ENCODE measurements around the gene MICB.
"Not testable (repeated sequence)": the region's sequence is repeated elsewhere in the genome, so short reads cannot be mapped to it uniquely, and the experiment has no call there.

MICB gene

DNA sequence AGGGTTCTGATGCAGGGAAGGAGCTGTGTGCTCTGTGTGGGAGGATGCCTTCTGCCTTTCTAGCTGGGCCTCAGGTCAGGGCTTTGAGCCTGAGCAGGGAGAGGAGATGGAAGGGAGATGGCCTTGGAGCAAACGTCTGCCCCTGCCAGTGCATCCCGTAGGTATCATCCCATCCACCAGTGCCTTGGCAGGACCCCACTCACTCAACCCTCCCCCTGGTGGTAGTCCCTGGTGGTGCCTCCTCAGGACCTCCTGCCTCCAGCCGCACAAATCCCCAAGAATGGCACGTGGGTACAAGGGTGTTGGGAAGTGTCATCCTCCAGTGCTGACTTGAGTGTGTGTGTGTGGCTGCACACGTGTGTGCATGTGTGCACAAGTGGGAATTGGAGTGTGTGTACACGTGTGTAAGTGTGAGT lies 23.1 kb upstream of the MICB start:
- no peak for DNase-seq (ENCODE audit: low read depth in 2 of 2)

DNA sequence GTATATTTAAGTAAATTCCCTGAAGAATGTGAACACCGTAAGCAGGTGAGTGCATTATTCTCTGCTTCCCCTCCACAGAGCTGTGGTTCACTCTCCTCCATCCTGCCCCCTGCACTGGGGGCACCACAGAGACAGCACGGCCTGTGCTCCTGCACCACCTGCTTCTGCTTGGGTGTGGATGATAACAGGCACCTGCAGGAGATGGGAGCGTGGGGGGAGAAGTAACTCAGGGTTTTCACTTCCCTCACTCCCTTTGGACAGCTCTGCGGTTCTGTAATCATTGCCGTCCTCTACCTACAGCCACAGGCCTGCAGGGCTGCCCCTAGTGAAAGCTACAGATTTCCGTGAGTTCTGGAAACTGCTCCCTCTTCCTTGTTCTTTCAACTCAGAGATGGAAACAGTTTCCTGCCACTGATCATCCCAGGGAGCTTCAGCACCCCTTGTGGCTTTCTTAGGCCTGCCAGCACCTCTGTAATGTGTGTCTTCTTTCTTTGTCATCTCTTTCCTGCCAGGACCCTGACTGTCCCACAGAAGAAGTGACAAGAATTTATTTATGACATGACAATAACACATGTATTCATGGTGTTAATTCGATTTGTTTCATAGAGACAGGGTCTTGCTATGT lies 21.3 kb upstream of the MICB start:
- no peak for DNase-seq (ENCODE audit: low read depth in 2 of 2)

DNA sequence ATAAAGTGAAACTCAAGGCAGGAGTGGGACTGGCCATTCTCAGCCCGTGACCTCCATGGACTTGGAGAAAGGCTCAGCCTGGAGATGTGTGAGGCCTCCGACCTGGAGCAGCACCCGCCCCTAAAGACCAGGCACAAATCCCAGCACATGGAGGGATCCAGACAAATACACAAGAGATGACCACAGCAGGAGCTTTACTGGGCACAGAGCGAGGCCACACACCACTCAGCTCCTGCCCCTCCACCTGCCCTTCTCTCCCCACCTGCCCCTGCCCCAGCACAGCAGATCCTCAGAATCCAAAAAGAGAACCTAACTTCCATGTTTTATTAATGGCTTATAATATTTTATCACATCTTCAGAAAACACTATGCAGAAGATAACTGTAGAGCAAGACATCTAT lies 20.4 kb upstream of the MICB start:
- DNase-seq (ENCODE audit: low read depth in 2 of 2), result no peak

DNA sequence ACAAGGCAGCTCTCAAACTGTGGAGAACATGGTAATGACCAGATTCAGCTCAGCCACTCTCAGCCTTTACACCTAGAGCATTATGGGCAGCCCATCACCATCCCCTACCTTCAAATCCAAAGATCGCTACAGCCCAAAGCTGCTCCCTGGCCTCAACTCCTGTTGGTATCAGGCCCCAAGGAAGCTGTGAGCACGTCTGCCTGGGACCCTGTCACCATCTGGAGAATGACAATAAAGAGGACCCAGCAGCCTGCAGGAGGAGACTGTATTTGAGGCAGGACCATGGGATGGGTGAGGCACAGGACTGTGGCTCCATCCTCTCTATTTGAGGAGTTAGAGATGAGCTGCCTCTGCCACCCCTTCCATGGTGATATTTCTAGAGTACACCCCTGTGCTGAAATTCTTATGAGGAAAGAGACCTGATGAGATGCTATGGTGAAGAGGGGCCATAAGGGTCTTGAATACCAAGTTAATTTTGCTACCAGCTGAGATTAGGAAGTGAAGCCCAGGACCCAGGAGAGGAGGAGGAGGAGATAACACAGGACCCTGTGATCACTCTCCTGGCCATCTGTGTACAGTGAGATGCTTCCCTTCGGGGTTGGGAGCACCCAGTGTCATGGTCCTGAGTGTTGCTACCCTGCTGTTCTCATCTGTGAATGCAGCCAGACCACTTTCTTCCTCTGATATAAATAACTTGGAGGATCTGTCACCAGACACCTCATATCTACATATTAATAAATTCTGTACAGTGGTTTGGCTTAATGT lies 19.6 kb upstream of the MICB start:
- DNase-seq (ENCODE audit: low read depth in 2 of 2), result no peak

DNA sequence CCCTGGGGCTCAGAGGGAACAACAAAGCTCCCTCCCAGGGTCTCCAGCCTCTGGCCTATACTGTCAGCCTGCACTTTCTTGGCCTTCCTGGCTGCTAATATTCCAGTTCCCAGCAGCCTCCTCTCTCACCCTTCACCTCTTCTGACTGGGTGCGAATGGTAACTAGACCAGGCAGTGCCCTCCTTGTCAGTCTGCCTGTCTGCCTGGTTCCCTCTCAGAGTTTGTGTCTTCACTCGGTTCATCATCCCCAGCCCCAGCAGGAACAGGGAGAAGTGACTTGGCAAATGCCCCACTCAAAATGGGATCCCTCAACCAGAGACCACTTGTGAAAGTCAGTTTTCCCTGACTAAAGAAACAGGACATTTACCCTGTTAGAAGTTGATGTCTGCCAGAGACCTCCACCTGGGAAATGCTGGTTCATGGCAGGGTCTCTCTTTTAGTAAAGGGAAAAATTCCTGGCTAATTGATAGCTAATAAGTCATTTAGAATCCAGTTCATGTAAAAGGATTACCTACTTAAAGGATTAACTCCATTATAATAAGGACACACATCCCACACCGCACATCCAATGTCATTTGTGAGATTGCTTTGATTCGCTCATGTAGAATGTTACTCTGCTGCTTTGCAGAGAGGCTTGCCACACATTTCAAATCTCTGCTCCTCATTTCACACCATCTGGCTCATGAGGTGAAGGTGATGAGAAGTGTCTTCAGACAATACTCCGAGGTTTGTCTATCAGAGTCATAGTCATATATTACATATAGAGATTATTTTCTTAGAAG lies 18.6 kb upstream of the MICB start:
- no peak for DNase-seq (ENCODE audit: low read depth in 2 of 2)

DNA sequence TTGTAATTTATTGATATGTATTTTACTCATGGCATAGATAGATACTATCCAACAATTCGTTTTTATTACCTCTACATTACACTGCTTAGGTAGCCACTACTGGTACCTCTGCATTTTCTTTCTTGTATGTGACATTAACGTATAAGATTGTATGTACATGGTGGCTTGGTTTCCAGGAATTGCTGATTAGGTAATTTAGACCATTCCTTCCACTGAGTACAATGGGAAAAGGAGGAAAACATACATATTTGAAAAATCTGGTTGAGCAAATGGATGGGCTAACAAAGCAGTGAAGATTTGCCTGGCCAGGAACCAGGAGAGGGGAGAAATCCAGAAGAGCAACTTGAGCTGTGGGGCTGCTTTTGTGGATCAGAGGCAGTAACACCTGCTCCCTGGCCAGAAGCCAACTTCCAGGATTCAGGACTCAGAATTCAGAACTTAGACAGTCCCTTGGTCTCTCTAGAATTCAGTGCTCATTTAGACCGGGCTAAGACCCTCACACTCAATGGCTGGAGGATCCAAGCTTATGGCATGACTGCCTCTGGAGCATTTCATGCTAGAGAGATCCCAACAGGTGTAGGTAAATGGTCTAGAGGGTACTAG lies 17.9 kb upstream of the MICB start:
- DNase-seq (ENCODE audit: low read depth in 2 of 2), result no peak

DNA sequence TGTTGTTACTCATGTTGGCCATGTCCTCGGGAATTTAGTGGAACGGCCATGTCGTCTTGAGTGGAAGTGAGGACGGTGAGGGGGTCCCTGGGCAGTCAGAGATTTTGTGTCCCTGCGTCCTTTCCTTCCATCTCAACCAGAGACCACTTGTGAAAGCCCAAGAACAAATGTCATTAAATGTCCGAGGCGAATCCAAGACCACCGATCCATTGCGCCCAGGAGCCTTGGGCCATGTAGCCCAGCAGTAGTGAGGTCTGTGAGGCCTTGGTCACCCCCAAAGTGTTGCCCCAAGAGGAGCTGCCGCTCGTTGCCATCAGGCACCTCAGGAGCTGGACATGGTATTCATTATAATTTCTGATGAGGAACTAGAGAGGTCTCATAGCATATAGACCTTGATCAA lies 17.4 kb upstream of the MICB start:
- no peak for DNase-seq (ENCODE audit: low read depth in 2 of 2)

DNA sequence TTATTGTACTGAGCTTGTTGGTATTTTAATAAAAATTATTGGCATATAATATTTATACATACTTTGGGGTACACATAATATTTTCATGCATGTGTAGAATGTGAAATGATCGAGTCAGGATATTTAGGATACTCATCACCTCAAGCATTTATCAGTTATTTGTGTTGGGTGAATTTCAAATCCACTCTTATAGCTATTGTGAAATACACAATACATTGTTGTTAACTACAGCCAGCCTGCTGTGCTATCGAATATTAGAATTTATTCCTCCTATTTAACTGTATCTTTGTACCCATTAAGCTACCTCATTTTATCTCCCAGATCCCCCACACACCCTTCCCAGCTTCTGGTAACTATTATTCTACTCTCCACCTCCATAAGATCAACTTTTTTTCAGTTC lies 14.6 kb upstream of the MICB start:
- no peak for DNase-seq (ENCODE audit: low read depth in 2 of 2)

DNA sequence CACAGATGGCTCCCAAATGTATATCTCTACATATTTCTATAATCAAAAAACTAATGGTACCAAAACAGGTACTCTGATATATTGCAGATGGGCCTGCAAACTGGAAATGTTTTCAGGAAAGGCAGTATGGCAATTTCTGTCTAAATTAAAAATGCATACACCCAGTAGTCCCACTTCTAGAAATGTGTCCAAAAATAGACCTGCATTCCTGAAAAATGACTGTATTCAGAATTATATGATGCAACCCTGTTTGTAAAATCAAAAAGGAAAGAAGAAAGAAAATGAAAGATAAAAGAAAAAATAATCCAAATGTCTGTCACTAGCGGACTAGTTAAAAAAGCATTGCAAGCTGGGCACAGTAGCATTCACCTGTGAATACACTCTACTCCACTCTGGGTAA lies 12.9 kb upstream of the MICB start:
- no peak for DNase-seq (ENCODE audit: low read depth in 2 of 2)

DNA sequence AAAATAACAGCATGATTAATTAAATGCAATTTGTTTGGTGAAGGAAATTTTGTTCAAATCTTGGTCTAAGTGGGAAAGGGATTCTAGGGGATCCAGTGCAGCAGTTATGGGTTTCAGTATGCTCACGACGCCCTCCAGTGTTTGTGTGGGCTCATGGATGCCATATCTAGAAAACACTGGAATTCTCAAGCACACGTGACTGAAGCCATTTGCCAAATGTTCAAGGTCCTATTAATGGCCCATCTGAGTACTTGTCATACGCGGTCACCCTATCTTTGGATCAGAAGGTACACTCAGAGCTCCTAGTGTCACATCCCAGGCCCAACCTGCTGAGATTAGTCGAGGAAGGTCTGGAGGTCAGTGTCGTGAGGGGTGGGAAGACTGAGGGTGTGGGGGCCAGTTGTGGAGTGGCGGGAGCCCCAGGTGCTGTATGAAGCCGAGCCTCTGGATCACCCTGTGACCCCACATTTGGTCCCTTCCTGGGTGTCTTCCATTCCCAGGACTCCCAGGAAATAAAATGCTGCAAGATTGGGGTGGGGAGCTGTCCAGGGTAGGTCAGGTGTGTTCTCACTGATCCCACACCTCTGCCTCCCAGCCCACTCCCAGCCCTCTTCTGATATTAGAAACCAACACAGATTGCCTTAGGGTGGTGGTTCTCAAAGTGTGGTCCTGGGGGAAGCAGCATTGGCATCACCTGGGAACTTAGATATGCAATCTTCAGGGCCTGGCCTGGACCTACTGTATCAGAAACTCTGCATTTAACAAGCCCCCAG lies 11.7 kb upstream of the MICB start:
- not testable (repeated sequence) for DNase-seq (ENCODE audit: low read depth in 2 of 2)

DNA sequence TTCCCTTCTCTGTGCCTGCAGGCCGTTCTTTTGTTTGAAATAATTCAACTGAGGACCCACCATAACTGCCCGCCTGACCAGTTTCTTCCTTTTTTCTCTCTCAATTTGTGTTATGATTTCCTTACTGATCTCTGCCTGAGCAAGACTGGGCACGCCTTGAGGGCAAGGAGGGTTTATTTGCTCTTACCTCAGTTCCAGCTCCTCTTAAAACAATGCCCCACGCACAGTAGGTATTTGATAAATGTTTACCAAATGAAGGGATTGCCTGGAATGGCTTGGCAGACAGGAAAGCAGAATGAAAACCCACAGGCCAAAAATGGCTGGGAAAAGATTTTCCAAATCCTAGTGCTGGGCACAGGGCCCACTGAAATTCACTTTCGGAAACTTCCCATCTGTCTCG lies 10.3 kb upstream of the MICB start:
- not testable (repeated sequence) for DNase-seq (ENCODE audit: low read depth in 2 of 2)

DNA sequence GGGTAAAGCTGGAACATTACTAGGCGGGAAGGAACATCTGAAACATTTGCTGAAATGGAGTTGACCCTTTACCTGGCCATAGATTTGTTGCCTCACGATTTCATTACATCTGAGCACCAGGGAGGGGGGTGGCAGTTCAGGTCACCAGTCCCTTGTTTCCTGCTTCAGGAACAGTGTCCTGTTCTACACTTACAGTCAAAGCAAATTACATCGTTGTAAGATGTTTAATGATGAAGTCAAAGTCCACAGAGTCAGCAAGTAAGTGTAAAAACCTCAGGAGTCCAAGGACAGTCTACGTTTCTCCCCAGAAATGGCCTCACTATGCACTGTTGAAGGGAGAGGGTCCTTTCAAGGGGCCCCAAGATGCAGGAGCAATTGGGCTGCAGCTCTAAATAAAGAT lies 8.9 kb upstream of the MICB start:
- no peak for DNase-seq (ENCODE audit: low read depth in 2 of 2)

DNA sequence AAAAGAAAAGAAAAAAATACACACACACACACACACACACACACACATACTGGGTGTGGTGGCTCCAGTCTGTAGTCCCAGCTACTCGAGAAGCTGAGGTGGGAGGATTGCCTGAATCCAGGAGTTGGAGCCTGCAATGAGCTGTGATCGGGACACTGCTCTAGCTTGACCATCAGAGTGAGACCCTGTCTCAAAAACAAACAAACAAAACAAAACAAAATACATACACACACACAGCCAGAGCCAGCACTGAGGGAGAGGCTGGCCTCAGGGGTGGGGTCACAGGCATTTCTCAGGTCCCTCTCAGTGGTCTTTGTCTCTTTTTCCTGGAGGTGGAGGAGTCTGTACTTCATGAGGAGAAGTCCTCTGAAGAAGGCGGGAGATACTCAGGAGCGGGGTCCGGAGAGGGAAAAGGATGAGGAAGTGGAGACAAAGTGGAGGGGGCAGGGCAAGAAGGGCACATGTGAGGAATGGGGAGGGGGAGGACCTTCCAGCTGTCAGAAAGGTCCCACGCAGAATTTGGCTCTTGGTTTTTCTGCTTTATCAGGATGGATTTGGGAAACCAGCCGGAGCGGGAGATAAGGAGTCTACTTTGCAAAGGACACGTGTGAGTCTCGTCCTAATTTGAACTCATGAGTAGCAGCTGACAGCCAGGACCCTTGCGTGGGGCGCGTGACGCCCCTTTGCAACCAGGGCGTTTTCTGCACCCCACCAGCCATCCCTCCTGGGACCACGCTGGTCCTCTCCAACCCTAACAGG lies 7.7 kb upstream of the MICB start:
- DNase-seq (ENCODE audit: low read depth in 2 of 2), result no peak

DNA sequence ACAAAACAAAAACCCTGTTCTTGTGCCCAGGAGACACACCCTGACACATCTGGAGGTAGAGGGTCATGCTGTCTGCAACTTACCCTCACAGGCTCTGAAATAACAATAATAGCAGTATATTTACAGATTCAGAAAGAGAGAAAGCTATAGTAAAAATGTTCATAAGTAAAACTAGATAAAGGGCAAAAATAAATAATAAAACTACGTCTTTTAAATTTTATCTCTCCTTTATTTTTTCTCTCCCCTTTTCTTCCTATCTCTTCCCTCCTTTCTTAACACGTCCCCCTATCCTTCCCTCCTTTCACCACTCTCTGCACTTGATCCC lies 4.4 kb upstream of the MICB start:
- not testable (repeated sequence) for DNase-seq (ENCODE audit: low read depth in 2 of 2)

DNA sequence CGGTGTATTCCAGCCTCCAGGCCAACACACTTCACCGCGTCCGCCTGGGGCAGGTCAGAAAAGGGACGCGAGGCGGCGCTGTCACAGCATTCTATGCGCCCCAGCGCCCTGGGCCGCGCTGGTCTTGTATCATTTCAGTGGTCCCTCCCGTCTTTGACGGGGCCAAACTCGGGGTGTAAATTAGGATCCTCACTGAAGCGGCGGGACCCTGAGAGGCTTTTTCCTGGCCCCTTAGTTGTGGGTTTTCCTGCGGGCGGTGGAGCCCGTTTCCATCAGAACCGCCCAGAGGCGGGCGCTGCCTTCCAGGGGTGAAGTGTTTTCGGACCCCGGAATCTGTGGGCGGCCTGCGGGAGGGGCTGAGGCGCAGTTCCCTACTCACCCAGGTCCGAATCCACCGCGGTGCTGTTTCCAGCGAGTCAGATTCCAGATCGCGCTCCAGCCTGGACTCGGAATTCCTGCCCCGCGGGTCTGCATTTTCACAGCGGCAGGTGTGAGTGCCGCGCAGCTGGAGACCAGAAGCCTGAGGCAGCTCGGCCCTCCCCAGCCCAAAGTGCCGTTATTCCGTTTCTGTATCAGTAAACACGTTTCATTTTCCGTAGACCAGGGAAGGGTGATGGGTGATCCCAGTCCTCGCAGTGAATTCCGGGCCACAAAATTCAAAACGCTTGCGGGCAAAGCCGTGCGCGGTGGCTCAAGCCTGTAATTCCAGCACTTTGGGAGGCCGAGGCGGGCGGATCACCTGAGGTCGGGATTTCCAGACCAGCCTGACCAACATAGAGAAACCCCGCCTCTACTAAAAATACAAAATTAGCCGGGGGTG lies 3.9 kb upstream of the MICB start:
- peak; percentile 77 to 79 for DNase-seq (ENCODE audit: low read depth in 2 of 2)

DNA sequence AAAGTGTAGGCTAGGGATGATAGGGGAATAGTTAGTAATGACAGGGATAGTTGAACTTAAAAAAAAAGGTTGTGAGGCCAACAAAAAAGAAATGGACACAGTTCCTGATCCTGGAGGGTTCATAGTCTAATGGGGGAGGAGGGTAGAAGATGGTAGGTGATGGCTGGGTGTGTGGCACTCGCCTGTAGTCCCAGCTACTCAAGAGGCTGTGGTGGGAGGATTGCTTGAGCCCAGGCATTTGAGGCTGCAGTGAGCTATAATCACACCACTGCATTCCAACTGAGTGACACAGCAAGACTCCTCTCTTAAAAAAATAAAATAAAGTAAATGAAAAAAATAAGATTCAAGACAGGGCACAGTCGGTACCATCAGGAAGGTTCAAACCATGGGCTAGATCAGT lies 2.4 kb upstream of the MICB start:
- no peak for DNase-seq (ENCODE audit: low read depth in 2 of 2)

DNA sequence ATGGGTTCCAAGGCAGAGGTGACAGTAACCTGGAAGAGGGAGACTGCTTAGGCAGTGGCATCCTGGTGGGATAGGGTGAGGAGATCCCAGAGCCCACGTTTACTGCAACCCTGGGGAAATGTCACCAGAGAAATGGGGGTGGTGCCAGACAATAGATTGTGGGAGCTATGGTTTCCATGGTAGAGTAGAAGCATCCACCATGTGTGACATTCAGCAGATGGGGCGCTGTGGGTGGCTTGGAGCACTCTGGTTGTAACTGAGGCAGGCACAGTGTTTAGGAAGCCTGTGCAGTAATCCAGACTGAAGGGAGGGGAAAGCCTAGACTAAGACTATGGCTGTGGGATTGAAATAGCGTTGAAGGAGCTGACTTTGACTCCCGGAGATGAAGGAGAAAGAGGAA lies 1.1 kb upstream of the MICB start:
- not testable (repeated sequence) for DNase-seq (ENCODE audit: low read depth in 2 of 2)

DNA sequence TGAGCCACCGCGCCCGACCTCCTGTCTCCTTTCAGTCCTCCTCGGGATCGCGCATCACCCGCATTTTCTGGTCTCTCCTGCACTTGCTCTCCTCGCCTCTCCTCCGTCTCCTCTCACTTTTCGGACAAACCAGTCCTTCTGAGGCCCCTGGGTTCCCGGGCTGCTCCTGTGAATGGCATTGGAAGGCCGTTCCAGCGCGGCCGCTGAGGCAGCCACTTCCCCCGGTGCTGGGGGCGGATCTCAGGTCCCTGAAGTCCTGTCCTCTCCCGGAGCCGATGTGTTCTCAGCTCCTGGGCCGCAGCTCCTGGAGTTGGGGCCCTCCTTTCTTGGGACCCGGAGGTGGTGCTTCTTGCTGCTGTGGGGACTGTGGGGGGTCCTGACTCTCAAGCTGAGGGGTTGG lies 803 bp downstream of the MICB start:
- DNase-seq (ENCODE audit: low read depth in 2 of 2), result no peak

DNA sequence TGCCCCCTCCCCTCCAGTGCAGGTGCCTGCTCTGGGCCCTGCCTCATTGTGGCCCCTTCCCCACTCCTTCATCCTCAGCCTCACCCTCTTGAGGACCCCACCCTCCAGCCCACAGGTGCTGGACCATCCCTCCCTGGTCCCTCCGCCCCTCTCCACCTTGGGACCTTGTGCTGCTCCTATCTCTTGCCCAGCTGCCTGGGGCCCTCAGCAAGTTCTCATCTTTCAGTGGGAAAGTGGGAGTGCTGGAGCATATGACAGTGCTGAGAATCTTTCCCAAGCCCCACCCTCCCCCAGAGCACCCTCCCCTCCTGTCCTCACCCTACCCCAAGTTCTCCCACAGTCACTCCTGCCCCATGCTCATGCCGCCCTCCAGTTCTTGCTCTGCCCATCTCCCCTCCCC lies 1.7 kb downstream of the MICB start:
- not testable (repeated sequence) for DNase-seq (ENCODE audit: low read depth in 2 of 2)

DNA sequence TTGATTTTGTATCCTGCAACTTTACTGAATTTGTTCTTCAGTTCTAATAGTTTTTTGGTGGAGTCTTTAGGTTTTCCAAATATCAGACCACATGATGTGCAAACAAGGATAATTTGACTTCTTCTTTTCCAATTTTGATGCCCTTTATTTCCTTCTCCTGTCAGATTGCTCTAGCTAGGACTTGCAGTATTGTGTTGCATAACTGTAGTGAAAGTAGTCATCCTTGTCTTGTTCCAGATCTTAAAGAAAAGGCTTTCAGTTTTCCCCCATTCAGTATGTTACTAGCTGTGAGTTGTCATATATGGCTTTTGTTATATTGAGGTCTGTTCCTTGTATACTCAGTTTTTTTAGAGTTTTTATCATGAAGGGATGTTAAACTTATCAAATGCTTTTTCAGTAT lies 4.6 kb downstream of the MICB start:
- DNase-seq (ENCODE audit: low read depth in 2 of 2), result no peak
